HFFc6 (cell line): Measurements from ENCODE around the gene IFNLR1. TPM values are rescaled to one million over a fixed set of nuclear protein-coding genes. Genes with fewer than 3 reads are reported as not detected.

ENCODE experiments used
- DNase-seq: peaks from one replicate; pipeline ENCODE4 v3.0.0-alpha.2; 2018
- H3K27ac Mint-ChIP-seq: 2 replicates; pipeline ENCODE4 v1.8.0; 2020; ENCODE audit warnings: mild to moderate bottlenecking, mixed read lengths
- H3K27me3 Mint-ChIP-seq: 2 replicates; pipeline ENCODE4 v1.8.0; 2021; ENCODE audit warnings: mild to moderate bottlenecking, moderate library complexity, mixed read lengths; ENCODE audit not compliant: insufficient read depth
- H3K36me3 Mint-ChIP-seq: 2 replicates; pipeline ENCODE4 v1.8.0; 2021; ENCODE audit warnings: low read depth, mixed read lengths
- H3K4me1 Mint-ChIP-seq: 2 replicates; pipeline ENCODE4 v1.8.0; 2020; ENCODE audit warnings: low read depth, mixed read lengths
- H3K4me3 Mint-ChIP-seq: 2 replicates; pipeline ENCODE4 v1.8.0; 2020; ENCODE audit warnings: mild to moderate bottlenecking, moderate library complexity, mixed read lengths
- H3K9me3 Mint-ChIP-seq: 2 replicates; pipeline ENCODE4 v1.8.0; 2020; ENCODE audit warnings: mild to moderate bottlenecking, mixed read lengths
- total RNA-seq, 6 experiments: library from RNA; stranded (reverse); fragmentation: NEBNext Ultra II Directional; extraction: Animal tissue kit (Norgen Biotek cat#: 25700); gene quantifications; 2 replicates in 1 of 6; 3 replicates in 5 of 6; pipeline ENCODE4 v1.2.3, GENCODE V29; 2021
- TF ChIP-seq, protein P1 (sequence below): fragments of 200-600 bp; sonication (generic); IDR thresholded peaks from 2 replicates; pipeline ENCODE4 v1.5.0; 2021; ENCODE audit warnings: antibody characterized with exemption, mild to moderate bottlenecking

IFNLR1 gene
- total RNA-seq, 6 experiments from 2014 or later, result not detected

DNA sequence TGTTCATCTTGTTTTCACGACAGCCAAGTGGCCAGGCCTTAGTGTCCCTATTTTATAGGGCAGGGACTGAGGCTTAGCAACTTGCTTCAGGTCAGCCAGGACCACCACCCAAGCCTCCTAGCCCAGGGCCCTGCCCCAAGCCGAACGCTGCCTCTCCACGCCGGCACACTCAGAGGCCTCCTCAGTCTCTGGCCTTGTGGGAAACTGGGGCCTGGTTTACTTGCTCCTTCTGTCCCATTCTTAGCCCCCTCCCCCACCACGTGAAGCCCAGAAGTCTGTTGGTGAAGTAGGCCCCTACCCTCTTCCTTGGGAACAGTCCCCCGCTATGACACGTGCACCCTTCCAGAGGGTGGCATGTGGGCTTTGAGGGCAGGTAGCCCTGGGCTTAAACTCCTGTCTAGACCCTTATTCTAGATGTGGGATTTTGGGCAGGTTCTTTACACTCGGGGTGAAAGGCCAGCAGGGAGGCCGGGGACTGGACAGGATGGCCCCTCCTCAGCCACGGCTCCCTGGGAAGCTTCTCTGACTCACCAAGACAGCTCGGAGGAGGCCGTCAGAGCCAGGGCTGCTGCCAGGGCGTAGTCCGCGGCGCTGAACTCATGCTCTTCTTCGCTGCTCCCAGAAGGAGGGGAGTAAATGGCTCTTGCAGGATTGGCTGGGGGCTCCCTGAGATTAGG, 79.5 kb downstream of the IFNLR1 start:
- Mint-ChIP-seq H3K36me3 (no peaks in the 10 kb centered on the region), H3K4me3 (no peak overlapping the region), H3K27me3 (peaks cover 2% of the 10 kb centered on the region; the same call in 1 of the 2 replicates), H3K27ac (no peak overlapping the region), H3K4me1 (peaks cover 28% of the 10 kb centered on the region), H3K9me3 (no peaks in the 10 kb centered on the region)
- DNase-seq, result peak; percentile 30
- TF ChIP-seq, protein P1, sequence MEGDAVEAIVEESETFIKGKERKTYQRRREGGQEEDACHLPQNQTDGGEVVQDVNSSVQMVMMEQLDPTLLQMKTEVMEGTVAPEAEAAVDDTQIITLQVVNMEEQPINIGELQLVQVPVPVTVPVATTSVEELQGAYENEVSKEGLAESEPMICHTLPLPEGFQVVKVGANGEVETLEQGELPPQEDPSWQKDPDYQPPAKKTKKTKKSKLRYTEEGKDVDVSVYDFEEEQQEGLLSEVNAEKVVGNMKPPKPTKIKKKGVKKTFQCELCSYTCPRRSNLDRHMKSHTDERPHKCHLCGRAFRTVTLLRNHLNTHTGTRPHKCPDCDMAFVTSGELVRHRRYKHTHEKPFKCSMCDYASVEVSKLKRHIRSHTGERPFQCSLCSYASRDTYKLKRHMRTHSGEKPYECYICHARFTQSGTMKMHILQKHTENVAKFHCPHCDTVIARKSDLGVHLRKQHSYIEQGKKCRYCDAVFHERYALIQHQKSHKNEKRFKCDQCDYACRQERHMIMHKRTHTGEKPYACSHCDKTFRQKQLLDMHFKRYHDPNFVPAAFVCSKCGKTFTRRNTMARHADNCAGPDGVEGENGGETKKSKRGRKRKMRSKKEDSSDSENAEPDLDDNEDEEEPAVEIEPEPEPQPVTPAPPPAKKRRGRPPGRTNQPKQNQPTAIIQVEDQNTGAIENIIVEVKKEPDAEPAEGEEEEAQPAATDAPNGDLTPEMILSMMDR, result no peak

DNA sequence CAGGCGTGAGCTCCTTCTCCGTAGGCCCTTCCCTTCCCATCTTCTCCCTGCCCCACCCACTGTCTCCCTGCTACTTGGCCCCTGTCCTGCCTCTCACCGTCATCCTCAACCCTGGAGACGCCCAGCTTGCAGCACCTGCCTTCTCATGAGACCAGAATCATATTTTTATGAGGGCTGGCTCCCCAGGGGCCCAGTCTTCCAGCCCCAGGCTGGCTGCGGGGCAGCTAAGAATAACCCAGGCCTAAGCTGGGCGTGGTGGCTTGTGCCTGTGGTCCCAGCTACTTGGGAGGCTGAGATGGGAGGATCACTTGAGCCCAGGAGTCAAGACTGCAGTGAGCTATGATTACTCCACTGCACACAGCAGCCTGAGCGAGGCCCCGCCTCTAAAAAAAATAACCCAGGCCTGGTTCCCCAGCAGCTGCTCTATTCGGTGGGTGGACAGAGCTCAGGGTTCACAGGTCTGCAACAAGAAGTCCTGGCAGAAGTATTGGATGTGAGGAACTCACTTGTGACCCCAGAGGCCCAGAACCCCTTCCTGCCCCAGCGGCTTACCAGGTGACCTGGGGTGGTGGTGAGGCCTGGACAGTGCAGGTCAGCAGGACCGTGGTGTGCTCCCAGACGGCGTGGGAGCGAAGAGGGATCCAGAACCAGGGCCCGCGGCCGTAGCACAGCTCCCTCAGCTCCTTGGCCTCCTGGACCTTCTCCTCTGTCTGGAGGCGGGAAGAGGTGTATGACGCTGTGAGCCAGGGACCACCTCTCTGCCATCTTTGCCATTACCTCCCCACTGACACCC, 81.5 kb downstream of the IFNLR1 start:
- TF ChIP-seq, protein P1, result no peak
- Mint-ChIP-seq H3K27ac (no peak overlapping the region), H3K4me3 (no peak overlapping the region), H3K9me3 (no peaks in the 10 kb centered on the region), H3K27me3 (peaks cover 2% of the 10 kb centered on the region; the same call in 1 of the 2 replicates), H3K36me3 (no peaks in the 10 kb centered on the region), H3K4me1 (peaks cover 16% of the 10 kb centered on the region)
- DNase-seq, result no peak

DNA sequence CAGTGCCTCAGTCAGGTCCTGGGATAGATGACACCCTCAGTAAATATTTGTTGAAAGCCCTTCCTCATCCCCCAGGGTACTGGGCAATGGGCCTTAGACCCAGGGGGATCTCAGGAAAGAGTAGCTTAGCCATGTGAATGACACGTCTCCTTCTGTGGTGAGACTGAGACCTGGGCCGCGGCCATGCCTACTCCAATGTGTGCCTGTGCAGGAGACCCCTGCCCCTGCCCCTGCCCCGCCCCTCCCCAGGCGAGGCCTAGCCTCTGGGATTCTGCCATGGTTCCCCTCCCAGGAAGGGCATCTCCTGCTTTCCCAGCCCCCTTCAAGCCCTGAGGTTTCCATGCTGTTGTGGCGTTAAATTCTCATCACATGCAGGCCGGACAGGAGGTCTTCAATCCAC, 82.2 kb downstream of the IFNLR1 start:
- Mint-ChIP-seq H3K4me3 (no peak overlapping the region), H3K36me3 (no peaks in the 10 kb centered on the region), H3K9me3 (no peaks in the 10 kb centered on the region), H3K27me3 (peaks cover 2% of the 10 kb centered on the region; the same call in 1 of the 2 replicates), H3K4me1 (peaks cover 16% of the 10 kb centered on the region), H3K27ac (no peak overlapping the region)
- DNase-seq, result no peak
- TF ChIP-seq, protein P1, result no peak

Other genes starting within 250 kb of the IFNLR1 start
- gene PNRC2, start 227.5 kb downstream of the IFNLR1 start, total RNA-seq, result 10 to 100 TPM; 59.5 to 76.4 (median 64.0) TPM
- gene SRSF10, start 207.0 kb downstream of the IFNLR1 start, total RNA-seq, result 100 to 1,000 TPM in 1 of 6 experiments, 10 to 100 TPM in 5; 84.5 to 100 (median 94.8) TPM
- gene MYOM3, start 75.2 kb downstream of the IFNLR1 start, total RNA-seq, result under 1 TPM in 3 of 6 experiments, not detected in 3; 0.03 to 0.05 (median 0.05) TPM
- not detected for gene IL22RA1, start 44.1 kb downstream of the IFNLR1 start, total RNA-seq
- gene GRHL3, start 132.1 kb upstream of the IFNLR1 start, total RNA-seq, result not detected
- gene STPG1, start 226.5 kb upstream of the IFNLR1 start, total RNA-seq, result 10 to 100 TPM in 5 of 6 experiments, 1 to 10 TPM in 1; 8.8 to 13.0 (median 11.0) TPM
- gene NIPAL3, start 228.5 kb upstream of the IFNLR1 start, total RNA-seq, result 100 to 1,000 TPM in 4 of 6 experiments, 10 to 100 TPM in 2; 97.8 to 164 (median 107) TPM